Activated B cell treated with CpG ODN at 0.5 μM for 24 hours (primary cell): ENCODE results near the gene S100A6. TPM values are rescaled to one million over a fixed set of nuclear protein-coding genes. Genes with fewer than 3 reads are reported as not detected.
"Not testable (repeated sequence)": the region's sequence is repeated elsewhere in the genome, so short reads cannot be mapped to it uniquely, and the experiment has no call there.

Experiments used
- ATAC-seq: fragments of 200-7000 bp; cut with Tn5 transposase; one replicate; pipeline ENCODE4 v1.10.0; 2021; ENCODE audit warnings: low read depth, mild to moderate bottlenecking, moderate library complexity
- CTCF ChIA-PET: fragments of 350-600 bp; sonication (Branson Sonifier 250); formaldehyde crosslinking; loops from one replicate; lab custom pipeline; 2021; ENCODE audit warnings: antibody characterized with exemption; lab: Charles Lee
- POLR2A ChIA-PET: fragments of 350-600 bp; sonication (Branson Sonifier 250); formaldehyde crosslinking; loops from one replicate; lab custom pipeline; 2021; ENCODE audit warnings: antibody characterized with exemption; lab: Charles Lee
- DNase-seq: peaks from one replicate; pipeline ENCODE4 v3.0.0; 2022
- H3K27ac Mint-ChIP-seq: one replicate; pipeline ENCODE4 v1.8.0; 2020; ENCODE audit warnings: mixed read lengths
- H3K27me3 Mint-ChIP-seq: one replicate; pipeline ENCODE4 v1.8.0; 2021; ENCODE audit warnings: mixed read lengths
- H3K36me3 Mint-ChIP-seq: one replicate; pipeline ENCODE4 v1.8.0; 2021; ENCODE audit warnings: low read depth, mixed read lengths
- H3K4me1 Mint-ChIP-seq: one replicate; pipeline ENCODE4 v1.8.0; 2021; ENCODE audit warnings: mixed read lengths
- H3K4me3 Mint-ChIP-seq: one replicate; pipeline ENCODE4 v1.8.0; 2020; ENCODE audit warnings: mild to moderate bottlenecking, mixed read lengths
- H3K9me3 Mint-ChIP-seq: one replicate; pipeline ENCODE4 v1.8.0; 2020; ENCODE audit warnings: mixed read lengths
- CTCF ChIP-seq: fragments of 200-600 bp; IDR thresholded peaks from one replicate; pipeline ENCODE4 v1.8.0; 2022; ENCODE audit warnings: antibody characterized with exemption, mild to moderate bottlenecking
- intact Hi-C: fragments of 100-400 bp; cut with micrococcal nuclease; formaldehyde crosslinking; loops from one replicate; pipeline ENCODE4 v1.15.1; 2024
- total RNA-seq: library from RNA; stranded (reverse); gene quantifications from 2 replicates; pipeline ENCODE4 v1.2.3, GENCODE V29; 2022

Gene S100A6
- total RNA-seq: 166 and 186 TPM in 2 replicates

GRCh38 chr1:153535242-153536011, at the start of gene S100A6:
Gene S100A6 (minus strand): TSS chr1:153535991. CDS start chr1:153535339, 652 bp downstream.
- POLR2A ChIA-PET: interaction anchor here (0.5 to 7.9 kb wide), 24 partner anchors 9 to 456 kb away, joined by 3 to 115 read pairs (median 3); partner anchors contain the start of genes CHTOP, CREB3L4, JTB and RPS27
- peak; percentile 35 for ATAC-seq

GRCh38 chr1:153585006-153585405, 49.2 kb upstream of the S100A6 start:
- Mint-ChIP-seq H3K4me1 (no peaks in the 10 kb centered on the region), H3K9me3 (no peaks in the 10 kb centered on the region), H3K4me3 (no peak overlapping the region), H3K27ac (no peak overlapping the region), H3K36me3 (no peaks in the 10 kb centered on the region), H3K27me3 (no peaks in the 10 kb centered on the region)
- ChIA-PET POLR2A (no interaction called here), CTCF (interaction anchor here (0.9 to 1.3 kb wide), 2 partner anchors 12 to 42 kb away, joined by 3 to 5 read pairs; partner anchors contain the start of gene S100A13)
- no peak for DNase-seq
- intact Hi-C loops: no loop called here
- no peak for ATAC-seq
- no peak for TF ChIP-seq CTCF

More at GRCh38 chr1:153535242-153536011, at the start of gene S100A6:
- Mint-ChIP-seq H3K36me3 (peaks cover 10% of the 10 kb centered on the region), H3K4me1 (peaks cover 56% of the 10 kb centered on the region), H3K27ac (peak within 1 kb of the TSS; percentile 96), H3K4me3 (peak within 1 kb of the TSS; percentile 93), H3K27me3 (no peaks in the 10 kb centered on the region), H3K9me3 (no peaks in the 10 kb centered on the region)
- TF ChIP-seq CTCF: no peak
- CTCF ChIA-PET: interaction anchor here (0.9 to 6.4 kb wide), 8 partner anchors 9 to 99 kb away, joined by 3 to 119 read pairs (median 4); partner anchors contain the start of genes CHTOP, S100A13 and S100A2
- no peak for DNase-seq
- intact Hi-C loops: loop anchor here (1.0 kb wide), 2 partner anchors 10 to 31 kb away; partner anchors contain the start of gene S100A4

GRCh38 chr1:153583976-153584375, 48.2 kb upstream of the S100A6 start:
- Mint-ChIP-seq H3K27ac (no peak overlapping the region), H3K27me3 (no peaks in the 10 kb centered on the region), H3K4me1 (no peaks in the 10 kb centered on the region), H3K4me3 (no peak overlapping the region), H3K36me3 (no peaks in the 10 kb centered on the region), H3K9me3 (no peaks in the 10 kb centered on the region)
- intact Hi-C loops: no loop called here
- CTCF ChIA-PET: interaction anchor here (0.9 kb wide), 1 partner anchor 43 kb away, joined by 3 read pairs; the partner anchor contains the start of gene S100A13
- ATAC-seq (no peak), DNase-seq (no peak)
- TF ChIP-seq CTCF: no peak
- POLR2A ChIA-PET: interaction anchor here (0.6 to 0.7 kb wide), 2 partner anchors 144 to 929 kb away, joined by 3 to 6 read pairs; partner anchors contain the start of gene INTS3

GRCh38 chr1:153583514-153583913, 47.7 kb upstream of the S100A6 start:
- H3K4me3 Mint-ChIP-seq, ATAC-seq, DNase-seq, H3K9me3 Mint-ChIP-seq, H3K27ac Mint-ChIP-seq, intact Hi-C loops, H3K36me3 Mint-ChIP-seq, CTCF ChIA-PET, H3K27me3 Mint-ChIP-seq, H3K4me1 Mint-ChIP-seq: not testable (repeated sequence)
- POLR2A ChIA-PET: interaction anchor here (0.6 to 0.7 kb wide), 2 partner anchors 144 to 930 kb away, joined by 3 to 6 read pairs; partner anchors contain the start of gene INTS3

- H3K4me3 Mint-ChIP-seq, H3K36me3 Mint-ChIP-seq, H3K9me3 Mint-ChIP-seq, POLR2A ChIA-PET, CTCF ChIA-PET, H3K27me3 Mint-ChIP-seq, H3K4me1 Mint-ChIP-seq, intact Hi-C loops, H3K27ac Mint-ChIP-seq, ATAC-seq, DNase-seq: not testable (repeated sequence)
These were observed 47.0 kb upstream of the S100A6 start for GRCh38 chr1:153582836-153583235.

GRCh38 chr1:153578936-153579335, 43.1 kb upstream of the S100A6 start:
- POLR2A ChIA-PET: interaction anchor here (3.6 kb wide), 1 partner anchor 55 kb away, joined by 24 read pairs; the partner anchor contains the start of gene CHTOP
- H3K36me3 Mint-ChIP-seq: no peaks in the 10 kb centered on the region
- H3K4me1 Mint-ChIP-seq: peaks cover 2% of the 10 kb centered on the region
- CTCF ChIA-PET: no interaction called here
- DNase-seq: no peak
- ATAC-seq: no peak
- peaks cover 4% of the 10 kb centered on the region for H3K27me3 Mint-ChIP-seq
- TF ChIP-seq CTCF: no peak
- H3K27ac Mint-ChIP-seq: no peak overlapping the region
- intact Hi-C loops: no loop called here
- H3K9me3 Mint-ChIP-seq: no peaks in the 10 kb centered on the region
- no peak overlapping the region for H3K4me3 Mint-ChIP-seq
